ENCODE data around the gene TUBA8.

The TUBA8 gene

DNA sequence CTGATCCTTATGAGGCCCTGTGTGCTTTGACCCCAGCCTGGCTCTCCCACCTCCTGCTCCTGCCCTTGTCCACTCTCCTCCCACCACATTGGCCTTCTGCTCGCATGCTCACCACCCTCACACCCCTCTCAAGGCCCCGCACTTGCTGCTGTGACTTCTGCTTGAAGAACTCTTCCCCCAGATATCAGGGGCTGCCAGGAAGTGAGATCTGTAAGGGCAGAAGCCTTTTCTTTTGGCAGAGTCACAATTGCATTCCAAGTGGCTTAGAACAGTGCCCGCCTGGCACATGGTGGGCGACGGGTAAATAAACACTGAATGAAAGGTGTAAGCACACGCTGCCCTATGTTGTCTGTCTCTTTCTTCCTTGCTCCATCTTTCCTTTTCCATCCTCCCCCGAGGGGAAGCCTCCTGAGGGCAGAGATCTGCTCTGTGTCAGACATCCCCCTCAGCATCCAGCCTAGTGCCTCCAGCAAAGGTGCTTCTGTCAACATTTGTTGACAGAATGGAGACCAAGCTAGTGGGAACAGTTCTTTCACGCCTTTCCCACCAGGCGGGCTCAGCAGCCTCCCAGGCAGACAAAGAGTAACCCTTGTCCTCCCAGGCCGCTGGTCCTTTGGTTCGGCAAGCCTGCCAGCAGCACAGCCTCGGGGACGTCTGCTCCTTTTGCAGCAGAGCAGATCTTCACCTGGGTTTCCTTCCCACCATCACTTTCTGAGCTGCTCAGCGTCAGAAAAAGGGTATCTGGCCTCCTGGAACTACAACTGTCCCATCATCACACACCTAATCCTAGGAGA lies 42.9 kb upstream of the TUBA8 start:
- TF ChIP-seq, protein P1, sequence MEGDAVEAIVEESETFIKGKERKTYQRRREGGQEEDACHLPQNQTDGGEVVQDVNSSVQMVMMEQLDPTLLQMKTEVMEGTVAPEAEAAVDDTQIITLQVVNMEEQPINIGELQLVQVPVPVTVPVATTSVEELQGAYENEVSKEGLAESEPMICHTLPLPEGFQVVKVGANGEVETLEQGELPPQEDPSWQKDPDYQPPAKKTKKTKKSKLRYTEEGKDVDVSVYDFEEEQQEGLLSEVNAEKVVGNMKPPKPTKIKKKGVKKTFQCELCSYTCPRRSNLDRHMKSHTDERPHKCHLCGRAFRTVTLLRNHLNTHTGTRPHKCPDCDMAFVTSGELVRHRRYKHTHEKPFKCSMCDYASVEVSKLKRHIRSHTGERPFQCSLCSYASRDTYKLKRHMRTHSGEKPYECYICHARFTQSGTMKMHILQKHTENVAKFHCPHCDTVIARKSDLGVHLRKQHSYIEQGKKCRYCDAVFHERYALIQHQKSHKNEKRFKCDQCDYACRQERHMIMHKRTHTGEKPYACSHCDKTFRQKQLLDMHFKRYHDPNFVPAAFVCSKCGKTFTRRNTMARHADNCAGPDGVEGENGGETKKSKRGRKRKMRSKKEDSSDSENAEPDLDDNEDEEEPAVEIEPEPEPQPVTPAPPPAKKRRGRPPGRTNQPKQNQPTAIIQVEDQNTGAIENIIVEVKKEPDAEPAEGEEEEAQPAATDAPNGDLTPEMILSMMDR (conservative IDR thresholded peaks at IDR 0.05): no peak
- no peak overlapping the region; the same call in 1 of the 2 replicates for H3K27ac ChIP-seq

DNA sequence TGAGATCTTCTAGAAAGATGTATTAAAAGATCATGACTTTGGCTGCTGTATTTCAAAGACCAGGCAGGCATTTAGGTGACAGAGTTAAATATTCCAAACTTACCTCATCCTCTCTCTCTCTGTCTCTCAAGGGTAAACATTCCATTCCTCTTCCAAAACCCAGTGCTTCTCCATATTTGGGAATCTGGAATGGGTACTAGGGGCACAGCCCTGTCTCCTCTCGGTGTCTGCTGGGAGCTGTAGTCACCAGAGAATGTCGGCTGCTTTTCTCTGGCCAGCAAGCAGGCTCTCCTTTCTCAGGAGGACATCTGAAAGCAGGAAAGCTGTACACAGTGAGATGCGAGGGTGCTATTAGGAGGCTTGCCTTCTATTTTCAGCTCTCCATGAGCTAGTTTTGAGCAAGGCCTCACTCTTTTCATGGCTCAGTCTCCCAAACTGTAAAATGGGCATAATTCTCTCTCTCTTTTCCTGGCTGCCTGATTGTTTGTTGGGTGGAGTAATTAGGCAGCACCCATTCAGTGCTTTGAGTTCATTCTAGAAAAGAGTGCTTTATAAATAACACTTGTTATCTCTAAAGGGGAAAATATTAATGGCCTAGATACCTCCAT lies 42.1 kb upstream of the TUBA8 start:
- TF ChIP-seq, protein P1 (conservative IDR thresholded peaks at IDR 0.05): no peak
- H3K27ac ChIP-seq: peak overlapping the region; percentile 97; the same call in 1 of the 2 replicates

DNA sequence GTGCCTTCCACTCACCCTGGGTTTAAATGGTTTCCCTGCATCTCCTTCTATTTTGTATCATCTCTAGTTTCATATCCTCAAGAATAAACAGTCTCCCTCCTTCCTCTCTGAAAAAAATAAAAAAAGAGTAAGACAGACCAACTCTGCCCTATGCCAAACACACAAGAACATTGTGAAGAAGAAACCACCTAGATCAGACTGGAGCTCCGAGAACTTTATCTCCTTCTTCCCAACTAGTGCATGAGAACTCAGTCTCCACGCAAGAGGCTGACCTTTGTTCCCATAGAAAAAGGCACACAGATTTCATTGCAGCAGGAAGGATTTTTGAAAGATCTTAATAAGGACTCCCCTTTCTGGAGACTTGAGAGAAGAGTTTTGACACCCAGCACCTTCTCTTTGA lies 41.6 kb upstream of the TUBA8 start:
- TF ChIP-seq, protein P1 (conservative IDR thresholded peaks at IDR 0.05): no peak
- H3K27ac ChIP-seq: peak overlapping the region; percentile 97

DNA sequence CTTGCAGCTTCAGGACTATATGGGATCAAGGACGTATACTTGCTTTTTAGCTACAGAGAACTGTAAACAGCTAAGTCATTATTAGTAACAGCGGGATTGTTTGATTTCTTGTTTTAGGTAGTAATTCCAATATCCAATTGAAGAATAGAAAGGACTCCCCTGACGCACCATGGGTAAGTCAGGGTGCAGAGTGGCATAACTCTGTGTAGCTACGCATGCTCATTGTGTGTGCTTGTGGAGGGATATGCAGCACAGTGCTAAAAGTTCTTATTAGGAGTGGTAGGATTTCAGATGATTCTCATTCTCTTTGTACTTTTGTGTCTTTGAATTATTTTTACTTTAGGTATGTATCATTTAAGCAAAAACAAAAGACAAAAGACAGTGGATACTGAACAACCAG lies 40.6 kb upstream of the TUBA8 start:
- H3K27ac ChIP-seq: peak overlapping the region; percentile 97

DNA sequence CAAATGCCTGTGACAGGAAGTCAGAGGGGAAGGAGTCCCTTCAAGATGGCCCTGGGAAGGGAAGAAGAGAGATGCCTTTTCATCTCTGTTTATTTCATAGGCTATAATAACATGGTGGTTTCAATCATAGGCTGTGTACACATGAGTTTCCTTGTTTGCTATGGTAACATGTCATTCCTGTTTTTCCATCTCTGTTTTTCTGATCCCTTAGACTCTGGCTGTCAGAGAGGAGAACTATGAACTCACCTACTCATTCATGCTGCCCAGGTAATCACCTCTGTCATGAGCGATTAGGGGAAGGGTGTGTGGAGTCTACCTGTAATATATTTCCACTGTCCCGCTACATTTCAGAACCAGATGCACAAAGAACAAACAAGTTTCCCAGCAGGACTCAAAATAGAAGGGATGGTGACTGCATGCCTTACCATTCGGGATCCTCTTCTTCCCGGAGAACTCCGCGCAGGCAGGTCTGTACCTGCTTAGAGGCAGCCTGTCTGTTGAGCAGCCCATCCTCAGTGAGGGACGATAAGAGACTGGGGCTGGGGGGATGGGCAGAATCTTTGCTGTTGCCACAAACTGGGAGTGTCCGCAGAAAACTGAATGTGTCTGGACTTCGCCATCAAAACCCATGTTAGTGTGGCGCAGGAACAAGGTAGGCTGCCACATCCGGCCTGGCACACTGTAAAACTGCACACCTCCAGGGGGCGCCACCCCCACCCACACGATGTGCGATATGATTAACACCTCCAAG lies 39.9 kb upstream of the TUBA8 start:
- peak overlapping the region; percentile 97 for H3K27ac ChIP-seq

More for the DNA sequence above, 40.6 kb upstream of the TUBA8 start:
- TF ChIP-seq, protein P1 (conservative IDR thresholded peaks at IDR 0.05): no peak

DNA sequence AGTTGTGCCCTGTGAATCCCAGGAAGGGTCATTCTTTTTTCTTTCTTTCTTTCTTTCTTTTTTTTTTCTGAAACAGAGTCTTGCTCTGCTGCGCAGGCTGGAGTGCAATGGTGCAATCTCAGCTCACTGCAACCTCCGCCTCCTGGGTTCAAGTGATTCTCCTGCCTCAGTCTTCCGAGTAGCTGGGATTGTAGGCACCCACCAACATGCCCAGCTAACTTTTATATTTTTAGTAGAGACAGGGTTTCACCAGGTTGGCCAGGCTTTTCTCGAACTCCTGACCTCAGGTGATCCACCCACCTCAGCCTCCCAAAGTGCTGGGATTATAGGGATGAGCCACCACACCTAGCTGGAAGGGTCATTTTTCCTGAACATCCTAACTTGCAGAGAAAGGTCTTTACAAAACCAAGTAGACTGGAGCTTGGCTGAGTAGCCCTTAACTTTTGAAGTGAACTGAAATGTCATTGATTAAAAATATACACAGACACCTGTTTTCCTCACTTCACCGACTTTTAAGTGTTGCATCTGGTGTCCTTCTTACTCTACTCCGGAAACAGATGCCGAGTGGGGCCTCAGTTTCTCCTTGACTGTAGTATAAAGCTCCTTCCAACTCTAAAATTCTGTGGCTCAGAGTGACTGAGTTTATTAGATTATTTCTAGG lies 39.2 kb upstream of the TUBA8 start:
- peak overlapping the region; percentile 97 for H3K27ac ChIP-seq
- TF ChIP-seq, protein P1 (conservative IDR thresholded peaks at IDR 0.05): peak; percentile 19

More for the DNA sequence above, 39.9 kb upstream of the TUBA8 start:
- TF ChIP-seq, protein P1 (conservative IDR thresholded peaks at IDR 0.05): peak; percentile 77

DNA sequence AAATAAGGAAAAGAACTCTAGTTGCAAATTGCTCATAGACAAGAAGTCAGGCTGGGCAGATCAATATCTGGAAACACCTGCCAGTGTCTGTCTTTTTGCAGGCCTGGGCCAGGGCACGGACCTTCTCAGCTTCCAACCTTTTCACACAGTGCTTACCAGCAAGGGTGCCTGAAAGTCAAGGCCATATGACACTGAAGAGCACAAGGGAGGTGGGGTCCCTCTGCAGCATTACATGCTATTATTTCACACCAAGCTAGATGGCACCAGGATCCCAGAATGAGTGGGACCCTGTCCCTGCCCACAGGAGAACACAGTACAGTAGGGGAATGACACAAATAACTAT lies 38.7 kb upstream of the TUBA8 start:
- H3K27ac ChIP-seq: peak overlapping the region; percentile 97
- TF ChIP-seq, protein P1 (conservative IDR thresholded peaks at IDR 0.05): no peak

Data from VCaP (cell line).